Endothelial cell of coronary artery (primary cell): ENCODE results near the gene ENDOG. TPM values are rescaled to one million over a fixed set of nuclear protein-coding genes. Genes with fewer than 3 reads are reported as not detected.

Experiments
- total RNA-seq: library from RNA; depleted of rRNA; stranded (reverse); fragments of >200 nt; gene quantifications from 2 replicates; pipeline ENCODE4 v1.2.3, GENCODE V29; 2014

The ENDOG gene
- total RNA-seq, result 28.3 and 32.8 TPM in 2 replicates

DNA sequence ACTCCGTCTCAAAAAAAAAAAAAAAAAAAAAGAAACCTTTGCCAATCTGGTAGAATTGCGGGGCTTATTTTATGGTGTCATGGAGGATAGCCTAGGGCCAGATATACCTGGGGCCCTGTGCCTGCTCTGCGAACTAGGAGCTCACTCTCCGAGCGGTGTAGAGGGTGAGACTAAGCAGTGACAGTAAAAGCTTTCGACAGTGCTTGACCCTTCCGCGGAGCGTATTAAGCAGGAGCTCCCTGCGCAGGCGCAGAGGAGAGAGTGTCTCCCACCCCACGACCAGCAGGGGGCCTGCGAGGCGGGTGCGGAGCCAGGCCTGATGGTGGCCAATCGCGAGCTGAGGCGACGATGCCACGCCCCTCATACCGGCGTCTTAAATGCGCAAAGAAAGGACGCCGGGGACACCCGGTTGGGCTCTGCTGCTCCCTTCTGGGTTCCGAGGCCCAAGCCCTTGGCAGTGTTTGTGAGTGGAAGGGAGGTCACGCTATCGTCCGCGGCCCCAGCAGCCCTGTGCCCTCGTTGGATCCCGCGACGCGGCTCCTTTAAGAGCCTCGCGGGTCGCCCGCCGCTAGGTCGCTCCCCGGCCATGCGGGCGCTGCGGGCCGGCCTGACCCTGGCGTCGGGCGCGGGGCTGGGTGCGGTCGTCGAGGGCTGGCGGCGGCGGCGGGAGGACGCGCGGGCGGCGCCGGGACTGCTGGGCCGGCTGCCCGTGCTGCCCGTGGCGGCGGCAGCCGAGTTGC is at the start of gene ENDOG:
TSS of gene ENDOG (plus strand) at position 402 of the 740 bp plus-strand sequence. CDS start at position 587, 185 bp downstream.

DNA sequence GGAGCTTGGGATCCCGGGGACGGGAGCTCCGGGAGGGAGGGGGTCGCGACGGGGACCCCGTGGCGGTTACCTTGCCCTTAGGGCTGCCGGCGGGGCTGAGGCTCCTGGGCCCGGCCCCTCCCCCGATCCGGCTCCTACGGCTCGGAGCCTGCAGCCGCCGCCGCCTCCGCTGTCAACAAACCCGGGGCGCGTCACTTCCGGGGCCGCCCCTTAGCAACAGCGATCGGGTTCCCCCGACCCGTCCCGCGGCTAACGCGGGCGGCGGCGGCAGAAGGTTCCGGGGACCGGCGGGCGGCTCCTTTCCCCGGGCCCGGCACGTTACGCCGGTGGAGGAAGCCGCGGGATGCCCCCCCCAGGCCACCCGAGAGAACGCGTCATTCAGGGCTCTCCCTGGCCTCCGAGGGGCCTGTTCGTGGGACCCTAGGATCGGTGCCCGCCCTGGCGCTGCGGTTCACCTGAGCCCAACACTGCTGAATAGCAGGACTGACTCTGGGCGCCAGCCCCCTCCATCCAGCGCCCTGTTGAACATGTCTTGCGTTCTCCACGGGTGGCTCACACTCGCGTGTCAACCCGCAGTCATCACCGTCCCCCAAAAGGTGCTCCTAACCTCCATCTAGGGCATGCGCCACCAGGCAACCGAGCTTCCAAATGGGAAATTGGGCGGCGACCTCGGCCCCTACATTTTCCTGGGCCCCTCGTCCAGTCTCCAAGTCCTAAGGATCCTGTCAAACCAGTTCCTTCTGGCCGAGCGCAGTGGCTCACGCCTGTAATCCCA is 46.4 kb upstream of the ENDOG start, which contains the start of gene ZER1:
TSS of gene ZER1 (minus strand) at position 183 of the 775 bp plus-strand sequence. CDS start 16,362 bp downstream, outside the sequence.

DNA sequence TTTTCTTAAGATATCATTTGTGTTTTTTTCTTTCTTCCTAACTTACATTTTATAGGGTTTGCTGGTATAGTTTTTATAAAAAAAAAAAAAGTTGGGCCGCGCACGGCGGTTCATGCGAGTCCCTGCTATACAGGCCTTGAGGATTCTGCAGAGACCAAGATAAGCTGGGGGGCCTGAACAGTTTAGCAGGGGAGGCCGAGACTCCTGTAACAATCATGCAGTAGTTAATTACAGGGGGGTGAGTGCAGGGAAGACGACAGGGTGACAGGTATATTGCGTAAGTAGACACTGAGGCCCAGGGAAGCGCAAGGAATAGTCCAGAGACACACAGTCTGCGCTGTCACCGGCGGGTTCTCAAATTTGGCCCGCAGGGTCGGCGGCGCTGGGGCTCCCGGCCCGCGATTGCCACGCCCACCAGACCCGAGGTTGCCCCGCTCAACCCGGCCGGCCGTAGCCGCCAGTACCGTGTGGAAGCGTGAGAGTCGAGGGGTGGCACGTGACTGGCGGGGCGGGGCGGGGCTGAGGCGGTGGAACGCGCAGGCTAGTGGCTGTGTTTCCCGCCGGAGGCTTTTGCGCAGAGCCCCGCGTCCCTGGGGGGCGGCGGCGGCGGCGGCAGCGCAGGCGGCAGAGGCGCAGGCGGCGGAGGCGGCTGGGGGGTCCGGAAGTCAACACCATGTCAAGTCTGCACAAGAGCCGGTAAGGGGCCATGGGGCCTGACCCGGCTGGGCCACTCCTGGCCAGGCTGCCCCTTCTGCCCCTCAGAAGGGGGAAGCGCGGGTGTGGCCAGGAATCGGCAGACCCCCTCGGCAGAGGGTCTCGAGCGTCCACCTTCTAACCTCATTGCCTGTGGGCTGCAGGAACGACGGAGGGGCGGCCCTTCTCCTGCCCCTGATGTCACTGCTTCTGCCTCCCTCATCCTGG is 31.4 kb upstream of the ENDOG start, which contains the start of gene TBC1D13:
TSS of gene TBC1D13 (plus strand) at position 573 of the 921 bp plus-strand sequence. CDS start at position 674, 101 bp downstream.

DNA sequence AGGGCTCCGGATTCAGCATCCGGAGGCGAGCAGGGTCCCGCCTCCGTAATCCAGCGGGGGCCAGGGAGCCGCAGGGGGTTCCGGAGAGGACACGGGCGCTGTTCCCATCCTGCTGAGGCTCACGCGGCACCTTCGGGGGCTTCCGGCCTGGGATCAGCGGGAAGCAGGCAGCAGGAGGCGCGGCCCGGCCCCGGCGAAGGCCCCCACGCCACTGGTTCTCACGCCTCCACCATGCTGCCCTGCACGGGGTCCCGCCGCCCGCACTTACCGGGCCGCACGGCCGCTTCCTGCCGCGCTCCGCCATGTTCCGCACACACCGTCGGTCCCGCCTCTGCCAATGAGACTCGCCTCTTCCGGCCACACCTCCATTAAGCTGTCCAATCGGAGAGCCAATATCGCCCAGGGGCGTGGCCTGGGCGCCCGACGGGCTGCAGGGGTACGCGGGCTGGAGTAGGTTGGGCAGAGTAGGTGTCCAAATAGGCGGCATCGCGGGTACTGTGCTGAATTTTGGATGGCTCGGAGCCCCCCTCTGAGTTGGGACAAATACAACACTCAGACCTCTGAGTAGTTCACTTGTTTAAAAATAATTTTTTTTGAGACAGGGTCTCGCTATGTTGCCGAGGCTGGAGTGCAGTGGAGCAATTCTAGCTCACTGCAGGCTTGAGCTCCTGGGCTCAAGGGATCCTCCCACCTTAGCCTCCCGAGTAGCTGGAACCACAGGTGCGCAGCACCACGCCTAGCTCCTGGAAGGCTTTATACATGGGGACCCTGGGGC is 11.4 kb downstream of the ENDOG start, which contains the start of gene SPOUT1:
TSS of gene SPOUT1 (minus strand) at position 318 of the 775 bp plus-strand sequence. CDS start at position 304, 14 bp downstream.

Other genes with a start within 250 kb of the ENDOG start
- 44.1 and 70.7 TPM in 2 replicates for gene DYNC2I2, start 161.7 kb upstream of the ENDOG start, total RNA-seq
- 746 and 844 TPM in 2 replicates for gene SET, start 129.3 kb upstream of the ENDOG start, total RNA-seq
- 16.6 and 18.5 TPM in 2 replicates for gene PKN3, start 116.0 kb upstream of the ENDOG start, total RNA-seq
- gene ZDHHC12, start 94.4 kb upstream of the ENDOG start, total RNA-seq, result 29.4 and 31.9 TPM in 2 replicates
- gene ZER1, start 46.6 kb upstream of the ENDOG start, total RNA-seq, result 8.6 and 12.7 TPM in 2 replicates
- gene TBC1D13, start 31.2 kb upstream of the ENDOG start, total RNA-seq, result 11.7 and 14.0 TPM in 2 replicates
- 13.0 and 14.8 TPM in 2 replicates for gene SPOUT1, start 11.3 kb downstream of the ENDOG start, total RNA-seq
- gene KYAT1, start 63.5 kb downstream of the ENDOG start, total RNA-seq, result 7.6 and 10.8 TPM in 2 replicates
- 110 and 120 TPM in 2 replicates for gene LRRC8A, start 63.6 kb downstream of the ENDOG start, total RNA-seq
- gene PHYHD1, start 102.5 kb downstream of the ENDOG start, total RNA-seq, result 0.27 and 0.75 TPM in 2 replicates
- 23.4 and 30.9 TPM in 2 replicates for gene DOLK, start 129.1 kb downstream of the ENDOG start, total RNA-seq
- gene NUP188, start 129.2 kb downstream of the ENDOG start, total RNA-seq, result 44.7 and 55.3 TPM in 2 replicates
- gene SH3GLB2, start 209.8 kb downstream of the ENDOG start, total RNA-seq, result 23.4 and 40.7 TPM in 2 replicates
- gene MIGA2, start 218.1 kb downstream of the ENDOG start, total RNA-seq, result 18.7 and 21.5 TPM in 2 replicates